TTC549 (cell line): Measurements from ENCODE around the gene GAS7.

Source experiments
- FAIRE-seq: peaks from 2 replicates; lab custom pipeline; 2012; peaks lifted over from hg19 to GRCh38; lab: Jason Lieb, UNC

Gene GAS7

GRCh38 chr17:9911089-9911488, 287.3 kb downstream of the GAS7 start:
- no peak for FAIRE-seq

GRCh38 chr17:9908649-9909042, 289.8 kb downstream of the GAS7 start:
- FAIRE-seq: no peak

DNA sequence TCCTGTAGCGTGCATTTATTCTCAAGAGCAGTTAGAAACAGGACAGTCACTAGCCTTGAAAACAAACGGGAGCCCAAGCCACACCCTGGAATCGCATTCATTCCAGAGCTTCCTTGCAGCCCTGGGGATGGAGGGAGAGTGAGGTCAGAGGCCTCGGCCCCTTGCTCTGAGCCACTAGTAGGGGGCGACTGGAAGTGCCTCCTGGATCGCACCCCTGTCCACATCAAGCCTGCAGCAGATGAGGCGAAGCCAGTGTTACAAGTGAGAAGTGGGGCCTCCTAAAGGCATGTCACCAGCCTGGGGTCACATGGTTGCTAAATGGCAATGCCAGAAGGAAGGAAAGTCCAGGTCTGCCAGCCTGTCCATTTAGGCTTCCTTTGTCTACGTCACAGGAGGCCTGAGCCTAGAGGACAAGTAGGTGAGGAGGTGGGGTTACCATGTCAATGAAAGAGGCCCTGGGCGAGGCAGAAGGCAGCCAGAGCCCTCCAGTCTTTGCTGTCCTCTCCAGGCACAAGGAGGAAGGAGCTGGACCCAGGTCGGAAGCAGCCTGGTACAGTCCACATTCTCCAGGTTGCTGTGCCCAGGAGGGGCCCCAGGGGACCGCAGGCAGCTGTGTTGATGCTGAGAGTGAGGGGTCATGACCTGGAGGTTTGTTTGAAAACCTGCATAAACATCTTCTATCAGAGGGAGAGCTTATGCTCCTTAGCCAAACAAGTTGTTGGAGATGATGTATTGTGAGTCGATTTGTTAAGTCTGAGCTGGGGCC, 290.3 kb downstream of the GAS7 start:
- no peak for FAIRE-seq

DNA sequence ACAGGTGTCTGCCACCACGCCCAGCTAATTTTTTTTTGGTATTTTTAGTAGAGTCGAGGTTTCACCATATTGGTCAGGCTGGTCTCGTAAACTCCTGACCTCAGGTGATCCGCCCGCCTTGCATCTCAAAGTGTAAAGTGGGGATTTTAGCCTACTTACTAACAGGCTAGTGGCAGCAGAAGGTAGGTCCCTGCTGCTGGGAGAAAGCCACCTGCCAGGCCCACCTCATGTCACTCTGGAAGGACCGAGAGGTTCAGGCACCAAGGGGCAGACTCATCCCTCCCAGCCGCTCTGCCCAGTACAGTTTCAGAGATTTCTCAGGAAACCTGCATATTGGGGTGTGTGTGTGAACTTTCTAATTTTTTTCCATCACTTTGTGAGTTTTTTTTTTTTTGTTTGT, 291.3 kb downstream of the GAS7 start:
- FAIRE-seq: no peak

- no peak for FAIRE-seq
Observed at GRCh38 chr17:9906616-9907015, 291.8 kb downstream of the GAS7 start.

- peak; percentile 56 for FAIRE-seq
Observed at GRCh38 chr17:9905902-9906301, 292.5 kb downstream of the GAS7 start.

DNA sequence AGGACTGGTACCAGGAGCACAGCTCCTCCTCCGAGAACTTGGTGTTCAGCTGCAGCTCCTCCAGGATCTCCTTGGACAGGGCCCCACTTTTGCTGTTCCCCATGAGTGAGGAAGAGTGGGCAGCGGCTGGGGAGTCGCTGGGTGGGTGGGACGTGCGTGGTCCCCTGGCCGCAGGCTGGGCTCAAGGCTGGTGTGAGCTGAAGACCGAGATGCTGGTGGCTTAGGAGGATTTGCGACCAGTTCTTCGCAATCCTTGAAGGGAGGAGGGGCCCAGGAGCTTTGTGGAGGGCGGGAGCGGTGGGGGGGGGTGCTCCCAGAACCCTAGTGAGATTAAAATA, 293.4 kb downstream of the GAS7 start, which contains the start of gene RCVRN:
Gene RCVRN, minus strand, starts transcription at position 194 of the 338 bp plus-strand sequence. Its CDS starts 91 bp downstream, at position 103.
- no peak for FAIRE-seq

DNA sequence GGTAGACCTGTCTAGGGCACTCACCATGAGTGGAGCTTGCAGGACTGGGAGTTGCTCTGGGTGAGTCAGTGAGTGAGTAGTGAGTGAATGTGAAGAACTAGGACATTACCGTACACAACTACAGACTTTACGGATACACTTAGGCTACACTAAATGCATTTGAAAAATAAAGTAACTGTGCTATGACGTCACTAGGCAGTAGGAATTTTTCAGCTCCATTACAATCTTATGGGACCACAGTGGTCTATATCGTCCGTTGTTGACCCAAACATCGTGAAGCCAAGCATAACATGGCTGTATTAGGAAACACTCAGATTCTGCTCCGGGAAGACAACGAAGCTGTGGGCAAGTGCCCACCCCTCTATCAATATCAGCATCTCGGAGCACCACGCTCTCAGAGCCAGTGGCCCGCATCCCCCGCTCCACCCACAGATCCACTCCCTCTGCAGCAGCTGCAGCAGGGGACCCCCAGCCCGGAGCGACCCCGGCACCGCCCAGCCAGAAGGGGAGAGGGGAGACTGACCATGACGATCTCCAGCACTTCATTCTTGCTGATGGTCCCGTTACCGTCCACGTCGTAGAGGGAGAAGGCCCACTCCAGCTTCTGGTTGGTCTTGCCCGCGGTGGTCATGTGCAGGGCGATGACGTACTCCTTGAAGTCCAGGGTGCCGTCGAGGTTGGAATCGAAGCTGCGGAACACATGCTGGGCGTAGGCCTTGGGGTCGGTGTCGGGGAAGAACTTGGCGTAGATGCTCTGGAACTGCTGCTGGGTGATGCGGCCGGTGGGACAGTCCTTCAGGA, 293.9 kb downstream of the GAS7 start:
- no peak for FAIRE-seq

- no peak for FAIRE-seq
Observed at GRCh38 chr17:9902120-9902519, 296.3 kb downstream of the GAS7 start.

- FAIRE-seq: no peak
Observed at GRCh38 chr17:9900784-9901183, 297.6 kb downstream of the GAS7 start.

- no peak for FAIRE-seq
Observed at GRCh38 chr17:9900044-9900594, 298.3 kb downstream of the GAS7 start.

DNA sequence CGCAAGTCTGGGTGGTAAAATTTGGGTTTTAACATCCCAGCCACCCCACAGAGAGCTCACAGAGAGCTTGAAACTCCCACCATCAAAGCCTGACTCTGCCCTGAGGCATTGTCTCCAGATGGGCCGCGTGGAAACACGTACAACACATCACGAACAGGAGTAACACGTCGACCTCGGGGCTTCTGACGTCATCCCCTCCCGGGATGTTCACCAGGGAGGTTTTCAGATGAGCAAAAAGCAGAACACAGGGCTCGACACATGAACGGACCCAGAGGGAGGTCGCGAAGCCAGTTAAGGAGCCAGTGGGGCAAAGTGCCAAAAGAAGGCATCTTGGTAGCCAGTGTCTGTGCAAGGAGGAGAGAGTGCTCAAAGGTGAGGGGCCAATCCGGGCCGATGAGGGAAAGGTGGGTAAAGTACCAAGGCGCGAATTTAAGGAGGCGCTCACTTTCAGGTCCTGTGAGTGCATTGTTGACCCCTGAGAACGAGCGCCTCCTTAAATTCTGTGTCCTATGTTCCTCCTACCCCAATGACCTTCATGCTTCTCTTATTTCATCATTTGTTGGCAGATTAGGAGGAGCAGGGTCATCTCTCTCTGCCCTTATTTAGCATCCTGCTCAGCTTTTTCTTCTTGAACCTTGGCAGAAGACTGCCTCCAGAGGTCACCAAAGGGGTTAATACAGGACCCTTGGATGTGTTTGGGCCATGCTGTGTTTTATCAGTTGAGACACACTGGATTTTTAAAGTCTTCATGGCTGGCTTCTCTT, 298.9 kb downstream of the GAS7 start:
- FAIRE-seq: no peak

DNA sequence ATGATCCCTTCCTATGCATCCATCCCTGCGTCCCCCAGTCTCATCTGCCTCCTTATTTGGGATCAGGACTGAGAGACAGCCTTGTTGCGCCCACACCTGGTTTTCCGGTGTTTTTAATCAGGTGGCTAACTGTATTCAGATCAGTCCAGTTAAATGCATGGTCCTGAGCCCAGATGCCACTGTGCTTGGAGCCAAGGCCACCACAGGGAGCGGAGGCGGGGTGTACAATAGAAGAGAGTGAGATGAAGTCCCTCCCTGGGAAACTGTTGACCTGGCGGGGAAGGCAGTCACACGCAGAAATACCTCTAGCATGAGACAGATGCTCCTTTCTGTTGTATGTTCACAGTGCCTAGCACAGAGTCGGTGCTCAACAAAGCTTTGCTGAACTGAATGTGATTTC, 299.6 kb downstream of the GAS7 start:
- FAIRE-seq: no peak

GRCh38 chr17:9897372-9897968, 300.9 kb downstream of the GAS7 start:
- FAIRE-seq: no peak

- FAIRE-seq: no peak
Observed at GRCh38 chr17:9895923-9896322, 302.5 kb downstream of the GAS7 start.

- no peak for FAIRE-seq
Observed at GRCh38 chr17:9894231-9894630, 304.2 kb downstream of the GAS7 start.

- FAIRE-seq: no peak
Observed at GRCh38 chr17:9893411-9894012, 304.9 kb downstream of the GAS7 start.

DNA sequence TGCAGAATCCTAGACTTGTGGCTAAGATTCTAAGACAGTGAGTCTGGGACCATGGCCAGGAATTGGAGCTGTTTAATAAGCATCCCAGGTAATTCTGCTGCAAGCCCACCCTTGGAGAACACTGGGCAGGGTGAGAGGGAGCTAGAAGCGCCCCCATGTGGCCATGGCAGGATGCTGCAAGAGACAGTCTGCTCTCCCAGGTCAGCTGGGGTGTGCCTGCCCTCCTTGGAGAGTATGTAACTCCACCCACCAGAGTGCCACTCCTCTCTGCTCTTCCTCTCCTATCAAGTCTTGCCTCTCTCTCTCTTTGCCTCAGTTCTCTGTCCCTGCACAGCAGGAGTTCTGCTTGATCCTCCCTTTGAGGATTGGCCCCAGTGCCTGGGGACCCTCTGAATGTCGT, 308.3 kb downstream of the GAS7 start:
- no peak for FAIRE-seq

GRCh38 chr17:9887508-9887907, 310.9 kb downstream of the GAS7 start:
- FAIRE-seq: no peak

- FAIRE-seq: no peak
Observed at GRCh38 chr17:9886141-9886930, 312.1 kb downstream of the GAS7 start.

DNA sequence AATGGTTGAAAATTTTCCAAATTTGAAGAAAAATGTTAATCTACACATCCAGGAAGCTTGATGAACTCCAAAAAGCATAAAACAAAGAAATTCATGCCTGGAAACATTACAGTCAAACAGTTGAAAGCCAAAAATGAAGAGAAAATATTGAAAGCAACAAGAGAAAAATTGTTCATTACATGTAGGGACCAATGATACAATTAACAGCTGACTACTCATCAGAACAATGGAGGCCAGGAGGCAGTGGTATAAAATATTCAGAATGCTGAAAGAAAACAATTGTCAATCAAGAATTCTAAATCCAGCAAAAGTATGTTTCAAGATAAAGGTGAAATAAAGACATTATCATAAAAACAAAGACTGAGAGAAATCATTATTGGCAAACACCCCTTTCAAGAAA, 315.0 kb downstream of the GAS7 start:
- no peak for FAIRE-seq
